ENCODE measurements around the gene SYNGAP1.
"Not testable (repeated sequence)": the region's sequence is repeated elsewhere in the genome, so short reads cannot be mapped to it uniquely, and the experiment has no call there.

The SYNGAP1 gene

GRCh38 chr6:33419580-33420490 is at the start of gene SYNGAP1:
Gene SYNGAP1, plus strand, starts transcription at chr6:33420065. Its CDS starts 200 bp downstream, at chr6:33420265.
- DNase-seq: peak; percentile 59

GRCh38 chr6:33371901-33372300 is 48.0 kb upstream of the SYNGAP1 start:
- not testable (repeated sequence) for DNase-seq

- no peak for DNase-seq
Measured at GRCh38 chr6:33372526-33373123, 47.2 kb upstream of the SYNGAP1 start.

- DNase-seq: no peak
Measured at GRCh38 chr6:33373960-33374910, 45.6 kb upstream of the SYNGAP1 start.

- no peak for DNase-seq
Measured at GRCh38 chr6:33375143-33375671, 44.7 kb upstream of the SYNGAP1 start.

- no peak for DNase-seq
Measured at GRCh38 chr6:33377171-33377570, 42.7 kb upstream of the SYNGAP1 start.

GRCh38 chr6:33379184-33379583 is 40.7 kb upstream of the SYNGAP1 start:
- not testable (repeated sequence) for DNase-seq

GRCh38 chr6:33380272-33380981 is 39.4 kb upstream of the SYNGAP1 start:
- DNase-seq: no peak

GRCh38 chr6:33383427-33384185 is 36.3 kb upstream of the SYNGAP1 start:
- DNase-seq: no peak

GRCh38 chr6:33384581-33385020 is 35.3 kb upstream of the SYNGAP1 start:
- DNase-seq: no peak

GRCh38 chr6:33390173-33390572 is 29.7 kb upstream of the SYNGAP1 start:
- no peak for DNase-seq

- DNase-seq: no peak
Measured at GRCh38 chr6:33390767-33391277, 29.0 kb upstream of the SYNGAP1 start.

- peak; percentile 100 for DNase-seq
Measured at GRCh38 chr6:33391278-33391921, 28.5 kb upstream of the SYNGAP1 start, which contains the start of gene KIFC1. Gene KIFC1, plus strand, starts transcription at chr6:33391823. Its CDS starts 163 bp downstream, at chr6:33391986.

GRCh38 chr6:33391922-33392594 is 27.8 kb upstream of the SYNGAP1 start:
- DNase-seq: peak; percentile 68

- no peak for DNase-seq
Measured at GRCh38 chr6:33392595-33392948, 27.3 kb upstream of the SYNGAP1 start.

GRCh38 chr6:33392979-33393378 is 26.9 kb upstream of the SYNGAP1 start:
- DNase-seq: no peak

- DNase-seq: no peak
Measured at GRCh38 chr6:33397541-33397940, 22.3 kb upstream of the SYNGAP1 start.

GRCh38 chr6:33398601-33399000 is 21.3 kb upstream of the SYNGAP1 start:
- DNase-seq: not testable (repeated sequence)

- not testable (repeated sequence) for DNase-seq
Measured at GRCh38 chr6:33399881-33400280, 20.0 kb upstream of the SYNGAP1 start.

- no peak for DNase-seq
Measured at GRCh38 chr6:33404884-33405283, 15.0 kb upstream of the SYNGAP1 start.

All from DMS53 (cell line).